ENCODE results near the gene ADGRV1.

Gene ADGRV1

GRCh38 chr5:90849939-90850338, 291.3 kb downstream of the ADGRV1 start:
- Histone ChIP-seq H3K4me3 (replicated peaks; ENCODE audit: insufficient read depth, low read length) (no peak overlapping the region), H3K27me3 (ENCODE audit: insufficient read depth, poor library complexity, severe bottlenecking) (no peaks in the 10 kb centered on the region), H3K27ac (replicated peaks) (no peak overlapping the region)
- DNase-seq (ENCODE audit: low read depth in 1 of 2, low spot score in 1 of 2): no peak
- TF ChIP-seq REST (IDR thresholded peaks at IDR 0.05; ENCODE audit: insufficient replicate concordance, low read depth) (no peak), CTCF (IDR thresholded peaks at IDR 0.05; ENCODE audit: insufficient read depth, low read length) (no peak), SPI1 (IDR thresholded peaks at IDR 0.05; ENCODE audit: borderline replicate concordance, low read depth) (no peak), GABPA (IDR thresholded peaks at IDR 0.05; ENCODE audit: low read depth) (no peak), POLR2AphosphoS5 (IDR thresholded peaks at IDR 0.05; ENCODE audit: low read depth) (no peak)

- no peak overlapping the region for H3K27ac ChIP-seq (replicated peaks)
- DNase-seq (ENCODE audit: low read depth in 1 of 2, low spot score in 1 of 2): no peak
- no peak overlapping the region for H3K4me3 ChIP-seq (replicated peaks; ENCODE audit: insufficient read depth, low read length)
- TF ChIP-seq REST (IDR thresholded peaks at IDR 0.05; ENCODE audit: insufficient replicate concordance, low read depth) (no peak), CTCF (IDR thresholded peaks at IDR 0.05; ENCODE audit: insufficient read depth, low read length) (no peak)
- H3K27me3 ChIP-seq (ENCODE audit: insufficient read depth, poor library complexity, severe bottlenecking): no peaks in the 10 kb centered on the region
Observed at GRCh38 chr5:90852531-90852930, 293.9 kb downstream of the ADGRV1 start.

- H3K27ac ChIP-seq (replicated peaks): no peak overlapping the region
- H3K27me3 ChIP-seq (ENCODE audit: insufficient read depth, poor library complexity, severe bottlenecking): no peaks in the 10 kb centered on the region
- TF ChIP-seq CTCF (IDR thresholded peaks at IDR 0.05; ENCODE audit: insufficient read depth, low read length) (no peak), REST (IDR thresholded peaks at IDR 0.05; ENCODE audit: insufficient replicate concordance, low read depth) (no peak), SPI1 (IDR thresholded peaks at IDR 0.05; ENCODE audit: borderline replicate concordance, low read depth) (no peak), POLR2AphosphoS5 (IDR thresholded peaks at IDR 0.05; ENCODE audit: low read depth) (no peak), GABPA (IDR thresholded peaks at IDR 0.05; ENCODE audit: low read depth) (no peak)
- DNase-seq (ENCODE audit: low read depth in 1 of 2, low spot score in 1 of 2): no peak
- no peak overlapping the region for H3K4me3 ChIP-seq (replicated peaks; ENCODE audit: insufficient read depth, low read length)
Observed at GRCh38 chr5:90853750-90854149, 295.2 kb downstream of the ADGRV1 start.

All from HL-60 (cell line).